ENCODE measurements around the gene DOP1B.

The DOP1B gene

DNA sequence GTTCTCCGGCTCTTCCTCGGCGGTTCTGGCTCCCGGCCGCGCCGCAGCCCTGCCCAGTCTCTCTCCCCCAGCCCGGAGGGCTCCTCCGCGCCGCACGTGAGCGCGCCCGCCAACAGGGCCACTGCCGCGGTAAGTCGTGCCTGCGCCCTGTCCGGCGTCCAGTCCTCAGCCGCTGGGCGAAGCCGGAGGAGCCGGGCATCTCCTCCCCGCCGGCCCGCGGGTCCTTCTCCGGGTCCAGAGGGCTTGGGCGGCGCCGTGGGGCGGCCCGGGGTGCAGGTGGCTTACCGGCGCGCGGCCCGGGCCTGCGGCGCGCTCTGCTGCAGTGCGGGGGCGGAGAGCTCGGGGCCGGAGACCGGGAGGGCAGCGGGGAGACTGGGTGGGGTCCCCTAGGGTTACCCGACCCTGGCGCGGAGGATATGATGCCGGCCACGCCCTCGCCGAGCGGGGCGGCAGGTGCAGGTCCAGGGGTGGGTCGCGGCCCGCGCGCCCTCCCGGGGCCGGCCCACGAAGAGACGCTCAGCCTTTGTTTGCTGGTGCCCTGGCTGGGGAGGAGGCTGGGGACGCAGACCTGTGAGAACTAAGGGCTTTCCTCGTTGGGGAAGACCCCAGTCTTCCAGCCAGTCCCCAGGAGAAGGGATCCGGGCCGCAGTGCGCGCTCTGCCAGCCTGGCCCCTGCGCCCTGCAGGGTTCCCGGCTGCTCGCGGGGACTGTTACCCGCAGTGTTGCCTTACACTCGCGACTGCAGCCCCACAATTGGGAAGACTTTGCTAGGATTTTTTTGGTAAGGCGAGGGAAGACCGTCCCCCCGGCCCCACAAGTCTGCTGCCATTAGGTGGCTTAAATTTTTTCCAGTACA is at the start of gene DOP1B:
TSS of gene DOP1B (plus strand) at position 10 of the 856 bp plus-strand sequence. CDS start 7,910 bp downstream, outside the sequence.
- peak within 1 kb of the TSS; percentile 85 for H3K4me3 ChIP-seq (ENCODE audit: low read length)
- no peak for DNase-seq (ENCODE audit: low read depth)
- no peak for TF ChIP-seq CTCF (conservative IDR thresholded peaks at IDR 0.05; ENCODE audit: low read length)

DNA sequence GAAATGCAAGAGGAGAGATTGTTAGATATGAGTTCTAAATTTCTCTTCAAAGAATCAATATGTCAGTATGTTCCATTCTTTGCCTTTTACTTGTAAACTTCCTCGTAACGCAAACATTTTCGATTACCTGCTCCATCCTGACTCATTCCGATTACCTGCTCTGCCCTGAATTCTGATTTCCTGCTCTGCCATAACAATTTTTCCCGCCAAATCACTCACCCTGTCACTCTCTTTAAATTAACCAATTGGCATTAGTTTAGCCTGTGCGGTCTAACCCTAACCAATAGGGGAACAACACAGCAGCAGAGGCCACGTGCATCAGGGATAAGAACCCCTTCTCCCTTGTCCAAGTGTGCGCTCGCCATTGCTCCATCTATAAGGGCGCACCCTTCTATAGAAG is 46.8 kb upstream of the DOP1B start:
- TF ChIP-seq CTCF (conservative IDR thresholded peaks at IDR 0.05; ENCODE audit: low read length) = no peak
- DNase-seq (ENCODE audit: low read depth) = no peak
- no peak overlapping the region for H3K4me3 ChIP-seq (ENCODE audit: low read length)

DNA sequence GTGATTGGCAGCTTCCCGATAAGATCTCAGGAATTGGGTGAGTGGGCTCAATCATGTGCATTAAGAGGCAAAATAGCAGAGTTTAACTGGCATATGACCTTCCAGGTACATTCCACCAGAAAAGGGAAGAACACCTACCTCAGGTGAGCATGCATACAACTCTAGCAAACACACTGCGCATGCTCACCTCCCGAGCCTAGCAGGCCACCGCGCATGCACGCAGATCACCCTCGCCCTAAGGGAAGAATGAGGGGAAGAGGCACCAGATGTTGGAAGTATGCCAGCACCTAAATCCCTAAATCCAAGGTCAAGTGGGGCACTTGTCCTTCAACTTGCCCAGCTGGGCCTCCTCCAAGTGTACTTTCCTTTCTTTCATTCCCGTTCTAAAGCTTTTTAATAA is 45.4 kb upstream of the DOP1B start:
- DNase-seq (ENCODE audit: low read depth) = no peak
- no peak for TF ChIP-seq CTCF (conservative IDR thresholded peaks at IDR 0.05; ENCODE audit: low read length)
- H3K4me3 ChIP-seq (ENCODE audit: low read length) = no peak overlapping the region

DNA sequence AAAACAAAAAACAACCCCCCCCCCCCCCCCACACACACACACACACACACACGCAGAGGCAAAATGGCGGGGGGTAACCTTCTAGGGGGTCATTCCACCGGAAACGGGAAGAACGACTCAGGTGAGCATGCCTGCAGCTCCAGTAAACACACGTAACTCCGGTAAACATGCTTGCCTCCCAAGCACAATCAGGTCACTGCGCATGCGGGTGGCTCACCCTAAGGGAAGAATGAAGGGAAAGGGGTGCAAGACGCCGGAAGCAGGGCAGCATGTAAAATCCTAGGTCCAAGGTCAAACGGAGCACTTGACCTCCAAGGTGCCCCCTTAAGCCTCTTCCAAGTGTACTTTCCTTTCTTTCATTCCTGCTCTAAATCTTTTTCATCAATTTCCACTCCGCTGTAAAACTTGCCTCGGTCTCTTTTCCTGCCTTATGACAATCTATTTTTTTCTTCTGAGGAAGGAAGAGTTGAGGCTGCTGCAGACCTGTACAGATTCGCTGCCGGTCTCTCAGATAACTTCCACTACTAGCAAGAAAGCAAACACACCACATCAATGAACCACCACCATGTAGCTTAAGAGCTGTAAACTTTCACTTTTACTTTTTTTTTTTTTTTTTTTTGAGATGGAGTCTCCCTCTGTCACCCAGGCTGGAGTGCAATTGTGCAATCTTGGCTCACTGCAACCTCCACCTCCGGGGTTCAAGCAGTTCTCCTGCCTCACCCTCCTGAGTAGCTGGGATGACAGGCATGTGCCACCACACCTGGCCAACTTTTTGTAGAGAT is 42.8 kb upstream of the DOP1B start:
- DNase-seq (ENCODE audit: low read depth) = no peak

GRCh38 chr21:36115138-36115730 is 41.4 kb upstream of the DOP1B start:
- TF ChIP-seq CTCF (conservative IDR thresholded peaks at IDR 0.05; ENCODE audit: low read length) = no peak
- no peak for DNase-seq (ENCODE audit: low read depth)
- no peak overlapping the region for H3K4me3 ChIP-seq (ENCODE audit: low read length)

More for the DNA sequence above, 42.8 kb upstream of the DOP1B start:
- peak overlapping the region; percentile 43 for H3K4me3 ChIP-seq (ENCODE audit: low read length)
- no peak for TF ChIP-seq CTCF (conservative IDR thresholded peaks at IDR 0.05; ENCODE audit: low read length)

- no peak for TF ChIP-seq CTCF (conservative IDR thresholded peaks at IDR 0.05; ENCODE audit: low read length)
- DNase-seq (ENCODE audit: low read depth) = no peak
- no peak overlapping the region for H3K4me3 ChIP-seq (ENCODE audit: low read length)
Measured at GRCh38 chr21:36117286-36117741, 39.3 kb upstream of the DOP1B start.

All from AG10803 (cell line).